Measurements from ENCODE around the gene BCL11B. TPM values are rescaled to one million over a fixed set of nuclear protein-coding genes. Genes with fewer than 3 reads are reported as not detected.

Gene BCL11B
- total RNA-seq, 1 donor from 2014 or later, result under 0.01 TPM

- DNase-seq (ENCODE audit: low read depth in 2 of 2), result no peak
These were observed 46.4 kb downstream of the BCL11B start for GRCh38 chr14:99225436-99226203.

DNA sequence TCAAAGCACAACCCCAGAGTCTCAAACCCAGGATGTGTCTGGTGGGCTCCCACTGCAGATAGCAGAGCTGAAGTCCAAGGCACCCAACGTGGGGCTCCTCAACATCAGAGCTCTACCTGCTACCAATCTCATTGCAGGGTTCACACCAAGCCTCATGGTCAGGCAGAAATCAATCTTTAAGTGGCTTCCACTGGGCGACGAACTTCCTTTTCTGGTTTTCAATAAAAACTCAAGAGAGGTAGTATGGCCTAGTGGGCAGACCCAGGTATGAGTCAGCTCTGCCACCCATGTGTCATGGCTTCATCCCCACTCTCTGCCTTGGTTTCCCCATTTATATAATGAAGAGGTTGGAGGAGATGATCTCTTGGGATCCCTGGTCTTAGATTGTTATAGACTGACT, 47.0 kb downstream of the BCL11B start:
- DNase-seq (ENCODE audit: low read depth in 2 of 2), result no peak

DNA sequence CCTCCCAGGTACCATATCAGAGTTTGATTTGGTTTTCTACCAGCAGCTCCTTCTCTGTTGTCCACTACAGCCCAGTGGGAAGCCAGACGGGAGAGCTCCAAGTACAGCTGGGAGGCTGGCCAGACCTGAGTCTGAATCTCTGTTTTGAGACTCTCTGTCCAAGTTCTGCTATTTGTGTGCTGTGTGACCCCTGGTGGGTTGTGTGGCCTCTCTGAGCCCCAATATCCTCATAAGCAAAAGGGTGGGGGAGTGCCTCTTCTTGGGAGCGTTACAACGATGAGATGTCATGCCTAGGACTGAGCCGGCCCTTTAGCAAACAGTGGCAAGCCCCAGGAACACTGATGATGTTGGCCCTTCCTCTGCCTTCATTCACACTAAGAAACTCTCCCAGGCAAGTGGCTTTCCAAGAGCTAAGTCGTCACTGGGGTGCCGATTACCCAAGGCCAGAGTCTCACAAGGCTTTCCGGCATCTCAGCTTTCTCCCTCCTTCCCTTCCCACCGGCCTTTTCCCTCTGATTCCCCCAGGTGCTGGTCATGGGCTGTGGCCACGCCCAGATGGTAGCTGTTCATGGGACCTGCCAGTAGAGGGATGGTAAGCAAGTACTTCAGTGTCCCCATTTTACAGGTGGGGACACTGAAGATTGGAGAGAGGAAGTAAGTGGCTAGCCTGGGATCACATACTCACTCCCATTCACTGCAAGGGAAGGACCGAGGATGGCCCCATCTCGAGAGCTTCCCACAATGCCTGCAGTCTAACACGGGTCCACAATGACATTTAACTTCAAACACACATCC, 47.7 kb downstream of the BCL11B start:
- no peak for DNase-seq (ENCODE audit: low read depth in 2 of 2)

- DNase-seq (ENCODE audit: low read depth in 2 of 2), result no peak
These were observed 50.6 kb downstream of the BCL11B start for GRCh38 chr14:99221445-99221844.

DNA sequence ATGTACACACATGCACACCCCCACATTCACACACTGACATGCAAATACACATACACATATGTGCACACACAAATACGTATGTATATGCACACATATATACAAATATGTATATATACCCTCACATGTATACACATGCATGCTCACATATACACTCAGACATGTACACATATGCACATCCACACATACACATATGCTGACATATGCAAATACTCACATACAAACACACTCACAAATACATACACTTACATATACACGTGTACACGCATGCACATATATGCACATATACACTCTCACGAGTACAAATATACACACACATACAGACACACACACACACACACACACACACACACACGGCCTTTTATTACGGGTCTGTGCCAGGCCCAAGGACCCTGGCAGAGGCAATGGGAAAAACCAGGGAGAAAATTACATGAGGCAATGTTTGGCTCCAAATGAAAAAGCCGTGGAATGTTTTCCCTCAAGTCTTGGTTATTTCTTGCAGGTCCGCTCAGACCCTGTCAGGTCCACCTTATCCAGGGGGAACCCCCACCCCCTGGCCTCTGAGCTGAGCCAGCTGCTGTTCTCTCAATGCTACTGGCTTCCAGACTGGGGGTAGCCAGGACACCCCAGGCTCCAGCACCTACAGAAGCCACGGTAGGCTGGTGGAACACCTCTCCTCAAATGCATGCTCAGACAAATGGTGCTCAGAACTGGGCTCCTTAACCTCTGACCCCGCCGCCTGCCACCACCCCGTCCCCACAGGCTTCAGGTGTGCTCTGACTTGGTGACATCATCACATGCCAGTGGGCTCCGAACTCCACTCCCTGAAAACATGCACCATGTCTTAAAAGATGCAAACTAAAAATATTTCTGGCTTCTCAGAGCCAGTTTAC, 54.7 kb downstream of the BCL11B start:
- DNase-seq (ENCODE audit: low read depth in 2 of 2), result no peak

- DNase-seq (ENCODE audit: low read depth in 2 of 2), result no peak
These were observed 55.8 kb downstream of the BCL11B start for GRCh38 chr14:99216191-99216590.

DNA sequence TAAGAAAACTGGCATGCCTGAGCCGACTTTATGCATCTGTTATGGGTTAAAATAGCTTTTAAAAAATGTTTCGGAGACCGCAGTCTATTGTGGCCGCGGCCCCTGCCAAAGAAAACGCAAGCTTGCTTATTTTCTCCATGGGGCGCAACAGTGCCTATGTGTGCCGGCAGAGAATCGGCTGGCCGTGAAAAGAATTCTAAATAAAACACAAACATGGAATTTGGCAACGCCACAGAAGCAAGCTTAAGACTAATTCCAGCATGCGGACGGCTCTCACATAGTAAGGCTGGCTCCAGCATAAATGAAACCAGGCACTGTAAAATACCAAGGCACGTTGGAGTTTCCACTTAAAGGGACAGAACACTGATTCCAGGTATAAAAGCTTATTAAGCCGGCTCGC, 56.7 kb downstream of the BCL11B start:
- no peak for DNase-seq (ENCODE audit: low read depth in 2 of 2)

GRCh38 chr14:99214701-99215100, 57.3 kb downstream of the BCL11B start:
- DNase-seq (ENCODE audit: low read depth in 2 of 2), result no peak

- no peak for DNase-seq (ENCODE audit: low read depth in 2 of 2)
These were observed 58.4 kb downstream of the BCL11B start for GRCh38 chr14:99213527-99213971.

GRCh38 chr14:99213101-99213500, 58.9 kb downstream of the BCL11B start:
- DNase-seq (ENCODE audit: low read depth in 2 of 2), result no peak

DNA sequence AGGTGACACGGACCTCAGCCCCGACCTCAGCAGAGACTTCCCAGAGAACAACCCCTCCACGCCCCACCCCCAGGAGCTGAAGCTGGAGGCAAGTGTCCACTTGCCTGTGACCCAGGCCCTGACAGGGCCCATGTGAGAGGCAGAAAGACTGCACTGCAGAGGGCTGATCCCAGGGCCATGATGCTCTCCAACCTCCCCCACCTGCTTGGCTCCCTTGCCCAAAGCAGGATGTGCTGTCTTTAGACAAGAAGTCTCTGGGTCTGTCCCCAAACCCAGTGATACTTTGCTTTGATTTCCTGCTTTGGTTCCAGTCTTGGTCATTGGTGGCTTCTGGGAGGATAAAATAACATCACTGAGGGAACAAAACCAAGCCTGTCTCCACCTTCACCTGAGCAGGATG, 59.4 kb downstream of the BCL11B start:
- no peak for DNase-seq (ENCODE audit: low read depth in 2 of 2)

DNA sequence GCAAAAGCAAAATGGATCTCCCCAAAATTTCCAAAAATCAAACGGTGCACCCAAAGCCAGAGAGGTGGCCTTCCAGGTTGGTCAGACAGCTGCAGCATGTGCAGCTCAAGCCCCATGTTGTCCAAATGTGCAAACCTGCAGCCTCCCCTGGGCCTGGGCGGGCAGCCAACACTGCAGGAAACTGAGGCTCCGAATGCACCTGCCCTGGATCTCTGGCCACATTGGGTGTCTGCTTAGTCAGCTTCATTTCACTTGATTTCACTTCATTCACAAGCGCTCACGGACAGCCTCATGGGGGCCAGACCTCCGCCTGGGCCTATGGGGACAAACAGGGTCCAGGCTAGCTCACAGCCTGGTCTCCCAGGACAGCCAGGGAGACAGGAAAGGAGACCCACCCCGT, 59.8 kb downstream of the BCL11B start:
- DNase-seq (ENCODE audit: low read depth in 2 of 2), result no peak

GRCh38 chr14:99211410-99211809, 60.6 kb downstream of the BCL11B start:
- DNase-seq (ENCODE audit: low read depth in 2 of 2), result no peak

DNA sequence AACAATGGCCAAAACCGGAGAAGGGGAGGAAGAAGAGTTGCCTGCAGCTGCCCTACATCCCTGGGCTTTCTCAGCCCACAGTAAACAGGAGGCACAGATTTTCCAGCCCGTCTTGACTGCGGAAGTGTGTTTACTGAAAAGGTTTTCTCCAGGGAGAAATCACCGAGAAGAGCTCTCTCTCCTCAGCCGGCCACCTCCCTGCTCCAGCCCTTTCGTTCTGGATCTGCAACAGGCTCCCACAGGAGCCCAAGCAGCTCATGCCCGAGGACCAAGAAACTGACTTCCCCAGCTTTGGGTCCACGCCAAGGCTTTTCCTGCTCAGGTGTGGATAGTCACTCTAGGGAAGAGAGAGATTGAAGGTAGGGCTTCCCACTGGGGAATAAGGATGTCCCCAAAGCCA, 61.7 kb downstream of the BCL11B start:
- no peak for DNase-seq (ENCODE audit: low read depth in 2 of 2)

- DNase-seq (ENCODE audit: low read depth in 2 of 2), result no peak
These were observed 62.6 kb downstream of the BCL11B start for GRCh38 chr14:99209409-99209808.

DNA sequence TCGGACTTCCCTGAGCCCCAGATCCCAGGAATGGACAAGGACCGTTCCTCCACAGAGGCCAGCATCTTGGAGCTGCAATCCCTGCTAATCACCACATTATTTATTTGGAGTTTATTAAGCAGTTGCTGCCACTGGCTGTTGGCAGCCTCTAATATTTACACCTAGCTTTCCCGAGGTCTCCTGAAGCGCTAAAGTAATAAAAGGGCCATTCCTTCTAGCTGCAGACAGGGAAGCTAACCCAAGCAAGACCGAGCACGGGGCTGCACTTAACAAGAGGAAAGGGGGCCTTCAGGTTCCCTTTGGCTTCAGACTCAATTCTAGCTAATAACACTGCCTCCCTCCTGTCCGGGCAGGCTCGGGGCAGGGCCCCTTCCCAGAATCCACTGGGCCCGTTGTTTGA, 63.7 kb downstream of the BCL11B start:
- DNase-seq (ENCODE audit: low read depth in 2 of 2), result no peak

- DNase-seq (ENCODE audit: low read depth in 2 of 2), result no peak
These were observed 64.5 kb downstream of the BCL11B start for GRCh38 chr14:99207456-99207855.

DNA sequence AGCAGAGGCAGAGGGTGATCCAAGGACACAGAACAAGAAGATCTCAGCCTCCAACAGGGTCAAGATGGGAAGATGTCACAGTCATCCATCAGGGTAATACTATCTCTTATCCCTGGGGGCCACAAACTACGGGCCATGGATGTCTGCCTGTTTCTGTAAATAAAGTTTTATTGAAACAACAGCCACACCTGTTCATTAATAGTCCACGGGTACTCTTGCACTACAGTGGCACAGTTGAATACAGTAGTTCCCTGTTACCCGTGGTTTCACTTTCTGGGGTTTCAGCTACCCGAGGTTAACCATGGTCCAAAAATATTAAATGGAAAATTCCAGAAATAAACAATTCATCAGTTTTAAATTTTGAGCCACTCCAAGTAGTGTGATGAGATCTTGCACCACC, 65.9 kb downstream of the BCL11B start:
- no peak for DNase-seq (ENCODE audit: low read depth in 2 of 2)

- no peak for DNase-seq (ENCODE audit: low read depth in 2 of 2)
These were observed 66.8 kb downstream of the BCL11B start for GRCh38 chr14:99205086-99205688.

- DNase-seq (ENCODE audit: low read depth in 2 of 2), result no peak
These were observed 68.2 kb downstream of the BCL11B start for GRCh38 chr14:99203801-99204200.

- DNase-seq (ENCODE audit: low read depth in 2 of 2), result no peak
These were observed 68.9 kb downstream of the BCL11B start for GRCh38 chr14:99203080-99203479.
